Endothelial cell (in vitro differentiated cells): ENCODE data around the gene COL10A1. TPM values are rescaled to one million over a fixed set of nuclear protein-coding genes. Genes with fewer than 3 reads are reported as not detected.

Experiments used
- DNase-seq: peaks from one replicate; pipeline ENCODE4 v3.0.0; 2021; ENCODE audit warnings: low spot score
- H3K27ac Mint-ChIP-seq: one replicate; pipeline ENCODE4 v1.8.0; 2021; ENCODE audit warnings: mixed read lengths, inconsistent platforms; ENCODE audit not compliant: unreplicated experiment
- H3K27me3 Mint-ChIP-seq: one replicate; pipeline ENCODE4 v1.8.0; 2021; ENCODE audit warnings: mild to moderate bottlenecking, moderate library complexity, mixed read lengths, inconsistent platforms; ENCODE audit not compliant: unreplicated experiment
- H3K36me3 Mint-ChIP-seq: one replicate; pipeline ENCODE4 v1.8.0; 2021; ENCODE audit warnings: mild to moderate bottlenecking, low read depth, mixed read lengths, inconsistent platforms; ENCODE audit not compliant: unreplicated experiment
- H3K4me1 Mint-ChIP-seq: one replicate; pipeline ENCODE4 v1.8.0; 2021; ENCODE audit warnings: mild to moderate bottlenecking, mixed read lengths, inconsistent platforms; ENCODE audit not compliant: unreplicated experiment
- H3K4me3 Mint-ChIP-seq: one replicate; pipeline ENCODE4 v1.8.0; 2021; ENCODE audit warnings: mild to moderate bottlenecking, mixed read lengths, inconsistent platforms; ENCODE audit not compliant: unreplicated experiment
- H3K9me3 Mint-ChIP-seq: one replicate; pipeline ENCODE4 v1.8.0; 2021; ENCODE audit warnings: mixed read lengths, inconsistent platforms; ENCODE audit not compliant: unreplicated experiment
- CTCF ChIP-seq: fragments of 200-600 bp; sonication (generic); IDR thresholded peaks from one replicate; pipeline ENCODE4 v1.5.0; 2021; ENCODE audit warnings: antibody characterized with exemption; ENCODE audit not compliant: unreplicated experiment
- total RNA-seq: library from RNA; stranded (reverse); fragmentation: NEBNext Ultra II Directional; extraction: Animal tissue kit (Norgen Biotek cat#: 25700); gene quantifications from one replicate; pipeline ENCODE4 v1.2.1, GENCODE V29; 2021; ENCODE audit not compliant: unreplicated experiment

Gene COL10A1
- total RNA-seq, 1 donor from 2014 or later: not detected

DNA sequence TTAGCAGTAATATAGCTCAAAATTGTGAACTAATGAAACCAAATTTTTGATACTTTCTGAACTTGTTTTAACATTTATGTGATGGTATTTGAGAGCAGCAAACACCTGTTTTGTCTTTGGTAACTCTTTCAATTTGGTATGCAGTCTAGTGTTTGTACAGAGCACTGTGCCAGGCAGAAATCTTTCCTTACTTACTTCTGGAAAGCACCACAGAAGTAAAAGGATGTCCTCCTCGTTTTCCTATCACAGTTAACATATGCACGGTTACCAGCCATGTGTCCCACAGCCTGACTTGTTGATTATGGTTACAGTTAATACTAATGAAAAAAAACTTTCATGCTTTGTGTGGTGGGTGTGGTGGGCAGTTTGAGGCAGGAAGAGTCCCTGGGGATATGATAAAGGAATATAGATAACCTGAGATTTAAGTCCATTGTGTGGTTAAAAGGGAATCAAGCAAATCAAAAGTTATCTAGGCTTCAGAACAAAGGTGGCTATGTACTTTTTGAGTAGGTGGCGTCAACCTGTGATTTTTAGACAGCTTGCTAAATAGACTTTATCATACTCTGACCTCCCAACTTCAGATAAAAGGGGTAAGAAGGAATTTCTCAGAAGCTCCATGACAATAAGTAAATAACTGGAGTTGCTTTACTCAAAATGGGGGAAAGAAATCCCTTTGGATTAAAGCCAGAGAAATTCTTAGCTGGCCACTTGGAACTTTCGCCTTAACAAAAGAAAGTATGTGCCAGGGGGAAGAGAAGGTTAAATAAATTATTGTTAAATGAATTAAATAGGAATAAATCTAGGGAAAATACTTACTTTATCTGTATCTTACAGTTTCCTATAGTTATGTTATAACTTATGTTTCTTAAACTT, 20.1 kb upstream of the COL10A1 start:
- H3K4me3 Mint-ChIP-seq: no peak overlapping the region
- DNase-seq: no peak
- no peaks in the 10 kb centered on the region for H3K27me3 Mint-ChIP-seq
- no peak overlapping the region for H3K27ac Mint-ChIP-seq
- no peak for TF ChIP-seq CTCF
- H3K36me3 Mint-ChIP-seq: no peaks in the 10 kb centered on the region
- H3K4me1 Mint-ChIP-seq: no peaks in the 10 kb centered on the region
- H3K9me3 Mint-ChIP-seq: no peaks in the 10 kb centered on the region

DNA sequence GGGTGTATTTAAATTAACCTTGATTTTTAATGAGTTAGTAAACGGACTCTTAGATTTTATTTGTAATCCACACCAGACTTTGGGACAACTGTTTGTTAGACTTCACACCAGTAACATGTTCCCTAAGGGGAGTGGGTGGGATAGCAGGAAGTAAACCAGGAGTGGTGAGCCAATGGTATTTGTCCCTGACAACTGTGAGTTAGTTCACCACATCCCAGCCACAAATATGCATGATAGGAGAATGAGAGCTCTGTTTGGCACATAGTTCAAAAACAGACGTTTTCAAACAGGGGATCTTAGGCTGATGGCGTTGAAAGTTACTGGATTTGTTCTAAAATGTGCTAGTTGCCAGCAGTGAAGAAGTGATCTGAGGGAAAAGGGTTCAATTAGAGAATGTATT, 18.7 kb upstream of the COL10A1 start:
- Mint-ChIP-seq H3K4me1 (no peaks in the 10 kb centered on the region), H3K36me3 (no peaks in the 10 kb centered on the region), H3K4me3 (no peak overlapping the region), H3K27me3 (no peaks in the 10 kb centered on the region), H3K27ac (no peak overlapping the region), H3K9me3 (no peaks in the 10 kb centered on the region)
- TF ChIP-seq CTCF: no peak
- no peak for DNase-seq

GRCh38 chr6:116139917-116140316, 14.0 kb upstream of the COL10A1 start:
- H3K4me3 Mint-ChIP-seq: no peak overlapping the region
- no peaks in the 10 kb centered on the region for H3K9me3 Mint-ChIP-seq
- no peak for DNase-seq
- H3K27ac Mint-ChIP-seq: no peak overlapping the region
- no peak for TF ChIP-seq CTCF
- no peaks in the 10 kb centered on the region for H3K36me3 Mint-ChIP-seq
- no peaks in the 10 kb centered on the region for H3K4me1 Mint-ChIP-seq
- H3K27me3 Mint-ChIP-seq: no peaks in the 10 kb centered on the region

GRCh38 chr6:116136933-116137340, 11.0 kb upstream of the COL10A1 start:
- Mint-ChIP-seq H3K4me3 (no peak overlapping the region), H3K27me3 (no peaks in the 10 kb centered on the region), H3K4me1 (peaks cover 5% of the 10 kb centered on the region), H3K36me3 (no peaks in the 10 kb centered on the region), H3K27ac (no peak overlapping the region), H3K9me3 (no peaks in the 10 kb centered on the region)
- no peak for TF ChIP-seq CTCF
- DNase-seq: no peak

GRCh38 chr6:116136373-116136772, 10.4 kb upstream of the COL10A1 start:
- no peak overlapping the region for H3K27ac Mint-ChIP-seq
- no peaks in the 10 kb centered on the region for H3K9me3 Mint-ChIP-seq
- DNase-seq: no peak
- H3K4me1 Mint-ChIP-seq: peaks cover 5% of the 10 kb centered on the region
- TF ChIP-seq CTCF: no peak
- no peak overlapping the region for H3K4me3 Mint-ChIP-seq
- no peaks in the 10 kb centered on the region for H3K36me3 Mint-ChIP-seq
- no peaks in the 10 kb centered on the region for H3K27me3 Mint-ChIP-seq
